Epithelial cell of proximal tubule (primary cell): Measurements from ENCODE around the gene ACTN4. TPM values are rescaled to one million over a fixed set of nuclear protein-coding genes. Genes with fewer than 3 reads are reported as not detected.

Source experiments
- DNase-seq: peaks from one replicate; pipeline ENCODE4 v3.0.0-alpha.2; 2011; ENCODE audit warnings: low read depth
- H3K4me3 ChIP-seq: 2 replicates; pipeline ENCODE4 v1.5.1; 2011; ENCODE audit warnings: low read depth, mild to moderate bottlenecking, low read length
- CTCF ChIP-seq: conservative IDR thresholded peaks from 2 replicates; pipeline ENCODE4 v1.5.1; 2012; ENCODE audit warnings: low read depth, mild to moderate bottlenecking, low read length
- total RNA-seq: library from RNA; depleted of rRNA; stranded (reverse); fragments of >200 nt; gene quantifications from 2 replicates; pipeline ENCODE4 v1.2.3, GENCODE V29; 2015

ACTN4 gene
- total RNA-seq, 1 donor from 2014 or later, result 629 TPM

DNA sequence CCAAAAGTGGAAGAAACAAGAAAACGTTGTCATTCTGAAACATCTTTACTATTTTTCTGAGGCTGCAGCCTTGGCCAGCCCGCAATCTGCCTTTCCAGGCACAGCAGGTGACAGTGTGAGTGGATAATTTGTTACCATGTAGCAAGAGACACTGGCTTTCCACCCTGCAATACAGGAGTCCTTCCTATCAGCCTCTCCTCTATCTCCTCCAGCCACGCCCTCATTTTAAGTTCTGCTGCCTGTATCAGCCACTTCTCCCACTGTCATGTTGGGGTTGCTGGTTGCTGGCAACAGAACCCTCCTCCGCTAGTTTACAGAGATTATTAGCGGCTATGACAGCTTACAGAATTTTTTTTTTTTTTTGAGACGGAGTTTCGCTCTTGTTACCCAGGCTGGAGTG is 133.6 kb downstream of the ACTN4 start:
- no peak for TF ChIP-seq CTCF
- DNase-seq, result no peak
- H3K4me3 ChIP-seq, result no peak overlapping the region

Other genes starting within 250 kb of the ACTN4 start
- gene FAM98C, start 244.6 kb upstream of the ACTN4 start, total RNA-seq, result 13.2 and 37.1 TPM in 2 replicates
- gene RASGRP4, start 221.4 kb upstream of the ACTN4 start, total RNA-seq, result not detected in 2 replicates
- gene RYR1, start 214.0 kb upstream of the ACTN4 start, total RNA-seq, result 0.12 TPM in 1 of 2 replicates, not detected in the other
- gene MAP4K1, start 29.7 kb upstream of the ACTN4 start, total RNA-seq, result 0.43 and 3.1 TPM in 2 replicates
- gene EIF3K, start 28.5 kb upstream of the ACTN4 start, total RNA-seq, result 548 and 564 TPM in 2 replicates
- gene CAPN12, start 96.8 kb downstream of the ACTN4 start, total RNA-seq, result 0.51 and 7.3 TPM in 2 replicates
- not detected in 2 replicates for gene LGALS7, start 125.9 kb downstream of the ACTN4 start, total RNA-seq
- 4.4 TPM in 1 of 2 replicates, not detected in the other for gene LGALS7B, start 141.6 kb downstream of the ACTN4 start, total RNA-seq
- gene LGALS4, start 165.3 kb downstream of the ACTN4 start, total RNA-seq, result not detected in 2 replicates
- gene ECH1, start 184.1 kb downstream of the ACTN4 start, total RNA-seq, result 41.2 and 45.5 TPM in 2 replicates
- gene HNRNPL, start 202.3 kb downstream of the ACTN4 start, total RNA-seq, result 224 and 403 TPM in 2 replicates
- gene RINL, start 230.6 kb downstream of the ACTN4 start, total RNA-seq, result 10.9 and 11.2 TPM in 2 replicates